D721Med (cell line): ENCODE results near the gene ASB7.

ENCODE experiments used
- DNase-seq: peaks from one replicate; pipeline ENCODE4 v3.0.0; 2011; ENCODE audit warnings: low spot score; ENCODE audit not compliant: insufficient read length
- FAIRE-seq: peaks from 2 replicates; lab custom pipeline; 2011; peaks lifted over from hg19 to GRCh38; lab: Jason Lieb, UNC
- CTCF ChIP-seq: IDR thresholded peaks from 2 replicates; pipeline ENCODE4 v1.5.1; 2012; ENCODE audit warnings: mild to moderate bottlenecking, control low read depth; ENCODE audit not compliant: insufficient read depth; ENCODE audit errors: missing control alignments

The ASB7 gene

GRCh38 chr15:100695048-100695447 is 92.7 kb downstream of the ASB7 start:
- TF ChIP-seq CTCF = no peak
- FAIRE-seq (no peak), DNase-seq (no peak)

- no peak for FAIRE-seq
- no peak for TF ChIP-seq CTCF
- no peak for DNase-seq
Measured at GRCh38 chr15:100696452-100696851, 94.1 kb downstream of the ASB7 start.
